Erythroblast (primary cell): Measurements from ENCODE around the gene UBE2E2.

ENCODE experiments used
- GATA1 ChIP-seq: IDR thresholded peaks from 2 replicates; pipeline ENCODE4 v1.6.1; 2011; ENCODE audit warnings: low read depth, mild to moderate bottlenecking, control low read depth, low read length, moderate library complexity
- POLR2A ChIP-seq: IDR thresholded peaks from 2 replicates; pipeline ENCODE4 v1.6.1; 2011; ENCODE audit warnings: mild to moderate bottlenecking, low read length

- TF ChIP-seq POLR2A (no peak), GATA1 (no peak)
These were observed 49.0 kb downstream of the UBE2E2 start for GRCh38 chr3:23252122-23252521.
